NT2/D1 (cell line): Measurements from ENCODE around the gene CAVIN2.

Experiments
- SUZ12 ChIP-seq: IDR thresholded peaks from 2 replicates; pipeline ENCODE4 v1.6.1; 2011; ENCODE audit not compliant: insufficient read length, insufficient read depth; ENCODE audit errors: extremely low read depth
- YY1 ChIP-seq: IDR thresholded peaks from 2 replicates; pipeline ENCODE4 v1.6.1; 2011; ENCODE audit not compliant: insufficient read length, insufficient read depth
- ZNF274 ChIP-seq: IDR thresholded peaks from 2 replicates; pipeline ENCODE4 v1.6.1; 2011; ENCODE audit warnings: mild to moderate bottlenecking, low read depth, low read length

DNA sequence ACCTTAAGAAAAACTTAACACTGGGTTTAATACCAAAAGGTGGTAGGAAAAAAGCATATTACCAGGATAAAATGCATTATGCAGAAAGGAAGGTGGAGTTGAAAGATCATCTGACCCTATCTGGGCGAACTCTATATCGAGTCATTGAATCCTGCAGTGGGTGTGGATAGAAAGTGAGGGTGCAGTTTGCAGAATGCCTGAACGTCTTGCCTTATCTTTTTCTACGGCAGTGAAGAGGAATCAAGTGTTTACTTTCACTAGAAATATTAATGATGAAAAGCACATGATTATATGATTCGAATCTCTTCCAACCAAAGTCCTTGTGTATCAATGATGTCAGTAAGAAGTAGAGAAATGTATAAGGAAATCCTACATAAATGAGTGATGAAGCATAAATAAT, 4.3 kb upstream of the CAVIN2 start:
- TF ChIP-seq ZNF274, result no peak
- no peak for TF ChIP-seq YY1
- TF ChIP-seq SUZ12, result no peak
